GM19025 (cell line): ENCODE data around the gene HOXA10.
A peak's percentile ranks its signal among the peaks of the same experiment; 100 is the strongest.

Experiments
- ATAC-seq: cut with Tn5 transposase; IDR thresholded peaks from one replicate; pipeline ENCODE4 v1.9.1; 2021; ENCODE audit warnings: mild to moderate bottlenecking, low read depth, moderate library complexity; ENCODE audit not compliant: unreplicated experiment

HOXA10 gene

DNA sequence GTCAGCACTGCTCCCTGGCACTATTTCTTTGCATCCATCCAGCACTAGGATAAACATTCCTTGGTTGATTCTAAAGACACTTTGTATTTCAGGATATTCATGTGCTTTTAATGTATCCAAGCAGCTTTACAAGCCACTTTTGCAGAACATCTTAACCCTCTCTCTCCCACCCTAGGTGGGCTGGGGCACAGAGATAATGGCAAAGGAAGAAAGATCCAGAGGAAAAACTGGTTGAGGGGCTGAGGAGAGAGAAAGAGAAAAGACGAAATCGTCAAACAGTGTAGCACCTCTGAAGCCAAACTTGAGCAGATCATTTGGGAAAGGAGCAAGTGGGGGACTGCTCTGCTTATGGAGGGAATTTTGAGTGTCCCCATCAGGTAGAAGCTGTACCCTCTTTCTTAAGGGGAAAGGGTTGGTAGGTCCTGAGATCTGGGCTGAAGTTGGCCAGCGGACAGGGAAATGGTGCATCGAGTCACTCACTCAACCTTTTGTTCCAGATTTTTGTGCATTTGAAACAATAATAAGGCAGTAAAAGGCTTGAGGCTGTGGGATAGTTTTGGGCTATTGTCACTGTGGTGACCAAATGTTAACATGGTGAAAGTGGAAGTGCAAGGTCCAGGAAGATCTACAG is 30.0 kb upstream of the HOXA10 start:
- no peak for ATAC-seq

DNA sequence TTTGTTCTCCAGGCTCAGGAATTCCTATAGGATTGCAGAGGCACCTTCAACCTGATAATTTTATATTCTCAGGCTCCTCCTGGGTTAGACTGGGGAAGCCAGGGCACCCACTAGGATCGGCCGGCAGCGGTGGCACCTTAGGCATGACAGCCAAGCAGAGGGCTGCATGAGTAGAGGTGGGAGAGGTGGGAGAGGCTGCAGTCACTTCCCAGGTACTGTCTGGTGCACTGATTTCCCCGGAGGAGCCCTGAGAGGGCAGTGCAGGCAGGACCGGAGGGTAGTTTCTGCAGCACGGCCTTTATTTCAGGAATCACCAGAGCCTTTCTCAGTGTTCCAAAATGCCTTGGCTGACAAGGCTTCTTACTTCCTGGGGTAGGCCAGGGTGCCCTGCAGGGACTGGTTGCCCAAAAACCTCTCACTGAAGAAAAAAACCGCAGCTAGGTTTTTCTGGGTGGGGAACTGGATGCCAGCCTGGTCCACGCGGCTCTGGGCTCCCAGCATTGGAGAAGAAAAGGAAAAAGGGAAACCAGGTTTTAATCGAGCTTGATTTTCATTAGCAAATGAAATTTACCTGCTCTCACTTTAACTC is 29.3 kb upstream of the HOXA10 start:
- no peak for ATAC-seq

DNA sequence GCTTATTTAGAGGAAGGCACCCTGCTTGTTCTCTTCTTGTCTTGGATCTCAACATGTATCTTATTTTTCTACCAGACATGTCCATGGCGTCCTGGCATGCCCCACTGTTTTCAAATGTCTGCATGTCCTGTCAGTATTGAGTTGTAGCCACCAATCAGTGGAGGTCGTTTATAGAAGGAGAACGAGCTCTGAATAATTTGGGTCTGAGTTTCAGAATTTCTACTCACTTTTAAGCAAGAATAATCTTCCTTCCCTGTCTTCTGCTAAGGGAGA is 28.7 kb upstream of the HOXA10 start:
- no peak for ATAC-seq

DNA sequence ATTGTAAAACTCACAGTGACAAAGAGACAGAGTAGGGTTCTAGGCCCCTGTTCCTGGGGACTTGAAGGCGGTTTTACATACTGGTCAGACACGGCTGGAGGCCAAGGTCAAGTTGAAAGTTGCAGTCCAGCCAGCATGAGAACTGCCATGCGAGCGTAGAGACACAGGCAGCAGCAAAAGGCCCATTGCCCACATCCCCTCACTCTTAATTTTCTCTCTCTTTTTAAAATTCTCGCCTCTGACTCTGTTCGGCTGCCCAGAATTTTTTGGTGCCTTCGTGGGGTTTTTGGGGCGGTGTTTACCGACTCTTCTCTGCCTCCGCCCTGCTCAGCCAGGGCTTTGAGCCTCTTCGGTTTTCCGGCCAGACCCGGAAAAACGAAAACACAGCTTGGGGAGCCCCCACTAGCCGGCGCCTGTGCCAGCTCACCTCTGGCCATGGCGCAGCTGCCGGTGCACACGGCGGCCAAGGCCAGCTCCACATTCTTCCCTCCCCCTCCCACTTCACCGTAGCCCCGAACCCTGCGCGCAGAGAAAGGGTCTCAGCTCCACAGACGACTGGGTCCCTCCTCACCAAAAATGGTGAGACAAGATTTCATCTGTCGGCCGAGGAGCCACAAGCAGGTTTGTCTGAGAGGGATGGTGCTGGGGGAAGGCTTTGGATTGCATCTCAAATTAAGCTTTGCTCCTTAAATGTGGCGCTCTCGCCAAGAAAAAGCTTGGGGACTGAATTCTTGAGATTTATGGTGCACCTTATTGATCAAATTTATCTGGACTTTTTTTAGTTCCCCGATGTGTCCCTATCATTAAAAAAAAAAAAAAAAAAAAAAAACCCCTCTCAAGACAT is 28.1 kb upstream of the HOXA10 start:
- no peak for ATAC-seq

- ATAC-seq: no peak
Observed at GRCh38 chr7:27201580-27202017, 27.5 kb upstream of the HOXA10 start.

- ATAC-seq: no peak
Observed at GRCh38 chr7:27200761-27201579, 26.9 kb upstream of the HOXA10 start.

- peak; percentile 77 for ATAC-seq
Observed at GRCh38 chr7:27199849-27200760, 26.0 kb upstream of the HOXA10 start, which contains the start of gene HOXA13. Gene HOXA13, minus strand, starts transcription at chr7:27200091. Its CDS starts 14 bp downstream, at chr7:27200077.

- ATAC-seq: peak; percentile 16
Observed at GRCh38 chr7:27198871-27199801, 25.0 kb upstream of the HOXA10 start.

GRCh38 chr7:27198138-27198841 is 24.2 kb upstream of the HOXA10 start:
- no peak for ATAC-seq

- no peak for ATAC-seq
Observed at GRCh38 chr7:27197137-27198042, 23.3 kb upstream of the HOXA10 start.

DNA sequence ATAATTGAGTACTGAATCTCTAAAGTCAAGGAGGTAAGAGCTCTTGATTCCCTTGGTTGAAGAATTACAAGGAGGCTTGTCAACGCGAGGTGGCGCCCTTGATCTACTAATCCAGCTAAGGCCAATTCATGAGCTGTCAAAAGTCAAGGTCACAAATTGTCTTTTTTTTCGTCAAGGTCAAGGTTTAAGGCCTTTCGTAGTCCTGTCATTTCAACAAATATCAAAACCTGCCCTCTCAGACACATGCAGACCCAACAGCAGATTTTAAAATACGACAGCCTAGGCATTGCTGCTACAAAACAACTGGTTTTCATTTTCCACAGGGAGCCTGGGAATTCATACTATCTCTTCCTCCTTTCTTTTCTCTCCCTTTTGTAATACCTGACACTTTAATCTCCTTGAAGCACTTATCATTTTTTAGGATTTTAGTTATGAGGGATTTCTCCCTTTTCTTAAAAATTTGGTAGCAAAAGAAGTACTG is 22.2 kb upstream of the HOXA10 start:
- no peak for ATAC-seq

DNA sequence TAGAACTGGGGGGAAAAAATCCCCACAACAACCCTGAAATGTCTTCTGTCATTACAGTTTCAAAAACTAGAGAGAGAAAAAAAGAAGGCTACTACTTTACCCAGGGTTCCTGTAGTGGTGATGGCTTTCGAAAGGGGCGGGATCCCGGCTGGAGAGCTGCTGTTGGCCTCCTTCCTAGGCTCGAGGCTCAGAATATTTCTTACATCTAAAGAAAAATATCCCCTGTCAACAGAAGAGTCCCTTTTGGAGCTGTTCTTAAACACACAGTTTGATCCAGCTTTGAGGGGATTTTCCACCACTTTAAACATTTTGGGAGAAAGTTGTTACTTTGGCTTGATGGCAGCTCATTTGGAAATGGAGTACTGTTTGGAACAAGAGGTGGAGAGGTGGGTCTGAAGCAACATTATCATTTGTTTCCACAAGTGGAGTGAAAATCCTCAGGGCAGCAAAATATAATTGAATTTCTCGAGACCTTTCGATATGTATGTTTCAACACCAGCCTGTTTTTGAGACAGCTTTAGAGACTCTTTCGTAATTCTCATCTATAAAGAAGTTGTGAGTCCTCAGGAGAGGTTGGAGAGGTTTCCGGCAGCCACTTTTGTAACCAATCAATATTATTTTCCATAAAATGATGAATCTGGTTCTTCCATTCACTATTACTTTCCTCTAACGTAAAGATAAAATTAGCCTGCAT is 20.7 kb upstream of the HOXA10 start:
- ATAC-seq: no peak

- no peak for ATAC-seq
Observed at GRCh38 chr7:27194002-27194352, 19.9 kb upstream of the HOXA10 start.

DNA sequence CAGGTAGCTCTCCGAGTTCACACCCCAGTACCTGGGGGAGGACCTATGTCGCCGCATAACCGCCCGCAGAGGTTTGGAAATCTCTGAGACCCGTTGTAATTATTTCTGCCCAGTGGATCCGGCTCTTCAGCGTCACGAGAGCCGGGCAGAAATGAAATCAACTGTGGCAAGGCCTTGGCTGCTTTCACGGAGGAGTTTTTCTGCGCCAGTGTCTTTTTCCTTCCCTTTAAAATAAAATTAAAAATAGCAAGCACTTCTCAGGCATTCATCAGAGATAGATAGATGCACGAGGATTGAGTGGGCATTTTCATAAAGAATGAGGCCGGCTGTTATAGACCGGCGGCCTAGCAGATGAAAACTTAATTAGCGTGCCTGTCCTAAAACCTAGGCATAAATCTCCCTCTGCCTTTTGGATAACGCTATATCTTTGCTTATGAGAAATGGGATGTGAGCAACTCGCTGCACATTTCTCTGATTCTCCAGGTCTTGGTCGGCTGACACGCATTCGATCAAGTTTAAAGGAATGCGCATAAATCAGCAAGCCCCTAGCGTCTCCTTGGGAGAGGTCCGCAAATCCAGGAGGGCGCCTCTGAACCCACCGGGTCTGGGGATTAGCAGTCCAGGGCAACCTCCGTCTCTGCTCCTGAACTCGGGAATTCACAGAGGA is 19.3 kb upstream of the HOXA10 start:
- no peak for ATAC-seq

- no peak for ATAC-seq
Observed at GRCh38 chr7:27192546-27193334, 18.6 kb upstream of the HOXA10 start.
